A549 (cell line): ENCODE results near the gene LRRFIP2. TPM values are rescaled to one million over a fixed set of nuclear protein-coding genes. Genes with fewer than 3 reads are reported as not detected.

Source experiments
- ATAC-seq, 2 experiments: fragments of 200-7000 bp in 1 of 2; fragments of >200 bp in 1 of 2; cut with Nextera tagmentation in 1 of 2; cut with Tn5 transposase in 1 of 2; 3 replicates each; pipeline versions ENCODE4 v1.8.0 to v1.9.1; 2018 to 2020; ENCODE audit warnings: mild to moderate bottlenecking in 1 of 2, moderate library complexity in 1 of 2
- CTCF ChIA-PET: fragments of 300-600 bp; sonication (Branson Sonifier 250); formaldehyde crosslinking; extraction: SDS; loops from one replicate; lab custom pipeline; 2021; ENCODE audit warnings: antibody characterized with exemption, inconsistent platforms; lab: Yijun Ruan, JAX
- POLR2A ChIA-PET: fragments of 350-600 bp; formaldehyde crosslinking; extraction: SDS; loops from one replicate; lab custom pipeline; 2021; ENCODE audit warnings: antibody characterized with exemption, inconsistent platforms; lab: Yijun Ruan, JAX
- DNase-seq, 2 experiments: peaks; one replicate each; pipeline versions ENCODE4 v3.0.0 to v3.0.0-alpha.2; 2011 to 2016; ENCODE audit warnings: low read depth in 1 of 2, low spot score in 1 of 2
- FAIRE-seq: peaks from 2 replicates; lab custom pipeline; 2011; peaks lifted over from hg19 to GRCh38; lab: Jason Lieb, UNC
- H3K27ac ChIP-seq, 2 experiments: fragments of >200 bp; sonication (Bioruptor Twin); formaldehyde crosslinking; 3 replicates each; pipeline ENCODE4 v1.5.1; 2016 to 2017
- H3K4me1 ChIP-seq: fragments of >200 bp; sonication (Bioruptor Twin); formaldehyde crosslinking; 3 replicates; pipeline ENCODE4 v1.6.1; 2016
- H3K4me2 ChIP-seq: fragments of >200 bp; sonication (Bioruptor Twin); formaldehyde crosslinking; 3 replicates; pipeline ENCODE4 v1.6.1; 2016
- H3K4me3 ChIP-seq: fragments of >200 bp; sonication (Bioruptor Twin); formaldehyde crosslinking; 3 replicates; pipeline ENCODE4 v1.5.1; 2016
- H3K9me3 ChIP-seq: fragments of >200 bp; sonication (Bioruptor Twin); formaldehyde crosslinking; 3 replicates; pipeline ENCODE4 v1.6.1; 2016
- BHLHE40 ChIP-seq: IDR thresholded peaks from 2 replicates; pipeline ENCODE4 v1.6.1; 2012; ENCODE audit warnings: low read depth, low read length, inconsistent platforms
- CEBPB ChIP-seq, 2 experiments: fragments of >200 bp in 1 of 2; sonication (Bioruptor Twin) in 1 of 2; formaldehyde crosslinking in 1 of 2; IDR thresholded peaks; 2 replicates each; pipeline ENCODE4 v1.6.1; 2012 to 2016
- CHD4 ChIP-seq: fragments of 200-600 bp; sonication (generic); IDR thresholded peaks from 2 replicates; pipeline ENCODE4 v1.6.1; 2016; ENCODE audit warnings: antibody characterized with exemption, mild to moderate bottlenecking, borderline replicate concordance
- EHF ChIP-seq: fragments of 250-450 bp; sonication (Bioruptor Pico); IDR thresholded peaks from 2 replicates; pipeline ENCODE4 v1.5.0; 2020; ENCODE audit warnings: mild to moderate bottlenecking
- EP300 ChIP-seq, 2 experiments: fragments of >200 bp; sonication (Bioruptor Twin); formaldehyde crosslinking; IDR thresholded peaks; 2 replicates in 1 of 2; 3 replicates in 1 of 2; pipeline ENCODE4 v1.6.1; 2016 to 2017
- ESRRA ChIP-seq: fragments of 150-350 bp; IDR thresholded peaks from 2 replicates; pipeline ENCODE4 v1.6.1; 2014; ENCODE audit warnings: mild to moderate bottlenecking, low read length, borderline replicate concordance
- FOXS1 ChIP-seq: fragments of 250-450 bp; sonication (Bioruptor Pico); IDR thresholded peaks from 2 replicates; pipeline ENCODE4 v1.5.0; 2020; ENCODE audit warnings: mild to moderate bottlenecking, moderate library complexity
- HDAC2 ChIP-seq: fragments of 200-600 bp; sonication (generic); IDR thresholded peaks from 2 replicates; pipeline ENCODE4 v1.6.1; 2016
- HOXB5 ChIP-seq: fragments of 250-450 bp; sonication (Bioruptor Pico); IDR thresholded peaks from 2 replicates; pipeline ENCODE4 v1.5.0; 2020; ENCODE audit warnings: mild to moderate bottlenecking, moderate library complexity
- KDM1A ChIP-seq: fragments of 200-600 bp; sonication (generic); IDR thresholded peaks from 2 replicates; pipeline ENCODE4 v1.6.1; 2016; ENCODE audit warnings: low read depth, mild to moderate bottlenecking
- KDM5A ChIP-seq: fragments of 200-600 bp; sonication (generic); IDR thresholded peaks from 2 replicates; pipeline ENCODE4 v1.6.1; 2016; ENCODE audit warnings: antibody characterized with exemption, mild to moderate bottlenecking
- MYC ChIP-seq: IDR thresholded peaks from 2 replicates; pipeline ENCODE4 v1.6.1; 2012; ENCODE audit warnings: mild to moderate bottlenecking, inconsistent platforms, low read length, improper control_type of control experiment, borderline replicate concordance
- NR3C1 ChIP-seq: fragments of >200 bp; sonication (Bioruptor Twin); formaldehyde crosslinking; IDR thresholded peaks from 3 replicates; pipeline ENCODE4 v1.6.1; 2017
- PHF8 ChIP-seq: fragments of 200-600 bp; sonication (generic); IDR thresholded peaks from 2 replicates; pipeline ENCODE4 v1.6.1; 2016; ENCODE audit warnings: low read depth, mild to moderate bottlenecking, antibody characterized with exemption, moderate library complexity, borderline replicate concordance
- RAD21 ChIP-seq, 2 experiments: fragments of >200 bp in 1 of 2; sonication (Bioruptor Twin) in 1 of 2; formaldehyde crosslinking in 1 of 2; IDR thresholded peaks in 1 of 2; conservative IDR thresholded peaks in 1 of 2; 2 replicates in 1 of 2; 3 replicates in 1 of 2; pipeline ENCODE4 v1.6.1; 2012 to 2018; ENCODE audit warnings: inconsistent platforms in 1 of 2
- RARB ChIP-seq: fragments of 250-450 bp; sonication (Bioruptor Pico); IDR thresholded peaks from 2 replicates; pipeline ENCODE4 v1.8.0; 2021; ENCODE audit warnings: mild to moderate bottlenecking, moderate library complexity
- RCOR1 ChIP-seq: fragments of 150-350 bp; IDR thresholded peaks from 2 replicates; pipeline ENCODE4 v1.6.1; 2014; ENCODE audit warnings: antibody characterized with exemption, low read length, low read depth
- SMC3 ChIP-seq: fragments of >200 bp; sonication (Bioruptor Twin); formaldehyde crosslinking; IDR thresholded peaks from 3 replicates; pipeline ENCODE4 v1.6.1; 2018; ENCODE audit warnings: inconsistent platforms
- SREBF2 ChIP-seq: fragments of 450-650 bp; IDR thresholded peaks from 2 replicates; pipeline ENCODE4 v1.6.1; 2014; ENCODE audit warnings: mild to moderate bottlenecking, moderate library complexity
- ZC3H11A ChIP-seq: fragments of 450-650 bp; IDR thresholded peaks from 2 replicates; pipeline ENCODE4 v1.6.1; 2014; ENCODE audit warnings: antibody characterized with exemption, mild to moderate bottlenecking
- ZNF302 ChIP-seq: fragments of 250-450 bp; sonication (Bioruptor Pico); IDR thresholded peaks from 2 replicates; pipeline ENCODE4 v1.9.0; 2021; ENCODE audit warnings: inconsistent platforms, mild to moderate bottlenecking, moderate library complexity
- WGBS: methylation state at CpG from one replicate; pipeline ENCODE4 v1.1.6; 2017; ENCODE audit errors: missing lambda C conversion rate; 5-methylcytosine and 5-hydroxymethylcytosine counted together
- polyA plus RNA-seq, 4 experiments: library from polyadenylated mRNA; depleted of rRNA in 3 of 4; stranded (reverse); fragments of >200 nt; fragmentation: RNase III in 1 of 4; extraction: RNeasy Plus Mini Kit Qiagen cat#74134 plus additional on column Dnase treatment in 1 of 4; gene quantifications; 2 replicates in 3 of 4; 3 replicates in 1 of 4; pipeline ENCODE4 v1.2.3, GENCODE V29; 2011 to 2017
- TF ChIP-seq, protein P1 (sequence below): fragments of >200 bp; sonication (Bioruptor Twin); formaldehyde crosslinking; IDR thresholded peaks from 2 replicates; pipeline ENCODE4 v1.6.1; 2016
- TF ChIP-seq, protein P2 (sequence below): fragments of 450-650 bp; IDR thresholded peaks from 2 replicates; pipeline ENCODE4 v1.6.1; 2014; ENCODE audit warnings: antibody characterized with exemption
- TF ChIP-seq, protein P3 (sequence below): IDR thresholded peaks from 2 replicates; pipeline ENCODE4 v1.6.1; 2012
- TF ChIP-seq, protein P4 (sequence below): fragments of 200-600 bp; sonication (generic); IDR thresholded peaks from 2 replicates; pipeline ENCODE4 v1.6.1; 2016; ENCODE audit warnings: antibody characterized with exemption, mild to moderate bottlenecking, moderate library complexity

LRRFIP2 gene
- polyA plus RNA-seq, 2 of the 4 experiments (the other 2 are of a cell fraction), result 48.0 to 66.4 TPM

DNA sequence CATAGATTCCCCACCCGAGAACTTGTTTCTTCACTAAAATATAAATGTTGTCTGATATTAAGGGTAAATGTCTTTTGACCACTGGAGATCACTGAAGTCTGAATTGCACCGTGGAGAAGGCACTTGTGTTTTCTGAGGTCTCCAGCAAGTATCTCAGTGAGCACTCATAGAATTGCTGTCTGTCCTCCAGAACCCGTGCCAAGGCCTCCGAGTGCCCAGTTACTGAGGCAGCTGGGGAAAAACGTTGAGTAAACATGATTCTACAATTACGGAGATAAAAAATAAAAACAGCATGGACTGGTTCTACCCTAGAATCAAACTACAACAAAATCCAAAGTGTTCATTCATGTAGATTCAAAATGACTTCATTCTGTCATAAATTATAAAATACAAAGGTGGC, 121.0 kb downstream of the LRRFIP2 start:
- no peak for ATAC-seq
- ChIA-PET CTCF (no interaction called here), POLR2A (no interaction called here)
- Histone ChIP-seq H3K27ac (no peak overlapping the region), H3K4me3 (no peak overlapping the region), H3K9me3 (no peaks in the 10 kb centered on the region), H3K4me2 (no peak overlapping the region), H3K4me1 (peaks cover 16% of the 10 kb centered on the region)
- DNase-seq, result no peak
- 81% methylated on average over 6 of the region's 6 CpGs for WGBS
- TF ChIP-seq SREBF2, result no peak
- TF ChIP-seq NR3C1, result no peak
- TF ChIP-seq, protein P1, sequence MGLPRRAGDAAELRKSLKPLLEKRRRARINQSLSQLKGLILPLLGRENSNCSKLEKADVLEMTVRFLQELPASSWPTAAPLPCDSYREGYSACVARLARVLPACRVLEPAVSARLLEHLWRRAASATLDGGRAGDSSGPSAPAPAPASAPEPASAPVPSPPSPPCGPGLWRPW, result no peak
- TF ChIP-seq KDM5A, result no peak
- TF ChIP-seq SMC3, result no peak
- TF ChIP-seq MYC, result no peak
- TF ChIP-seq CHD4, result no peak
- no peak for TF ChIP-seq HOXB5 (CRISPR knock-in tag)
- no peak for TF ChIP-seq RARB (CRISPR knock-in tag)
- TF ChIP-seq ZNF302 (CRISPR knock-in tag), result no peak
- no peak for TF ChIP-seq PHF8
- TF ChIP-seq, protein P2, sequence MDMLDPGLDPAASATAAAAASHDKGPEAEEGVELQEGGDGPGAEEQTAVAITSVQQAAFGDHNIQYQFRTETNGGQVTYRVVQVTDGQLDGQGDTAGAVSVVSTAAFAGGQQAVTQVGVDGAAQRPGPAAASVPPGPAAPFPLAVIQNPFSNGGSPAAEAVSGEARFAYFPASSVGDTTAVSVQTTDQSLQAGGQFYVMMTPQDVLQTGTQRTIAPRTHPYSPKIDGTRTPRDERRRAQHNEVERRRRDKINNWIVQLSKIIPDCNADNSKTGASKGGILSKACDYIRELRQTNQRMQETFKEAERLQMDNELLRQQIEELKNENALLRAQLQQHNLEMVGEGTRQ, result no peak
- TF ChIP-seq ESRRA, result no peak
- TF ChIP-seq, protein P3, sequence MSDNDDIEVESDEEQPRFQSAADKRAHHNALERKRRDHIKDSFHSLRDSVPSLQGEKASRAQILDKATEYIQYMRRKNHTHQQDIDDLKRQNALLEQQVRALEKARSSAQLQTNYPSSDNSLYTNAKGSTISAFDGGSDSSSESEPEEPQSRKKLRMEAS, result no peak
- no peak for TF ChIP-seq BHLHE40
- TF ChIP-seq FOXS1 (CRISPR knock-in tag), result no peak
- no peak for TF ChIP-seq EHF (CRISPR knock-in tag)
- no peak for TF ChIP-seq EP300 (IDR thresholded peaks at IDR 0.05)
- no peak for TF ChIP-seq HDAC2
- TF ChIP-seq KDM1A, result no peak
- FAIRE-seq, result no peak

DNA sequence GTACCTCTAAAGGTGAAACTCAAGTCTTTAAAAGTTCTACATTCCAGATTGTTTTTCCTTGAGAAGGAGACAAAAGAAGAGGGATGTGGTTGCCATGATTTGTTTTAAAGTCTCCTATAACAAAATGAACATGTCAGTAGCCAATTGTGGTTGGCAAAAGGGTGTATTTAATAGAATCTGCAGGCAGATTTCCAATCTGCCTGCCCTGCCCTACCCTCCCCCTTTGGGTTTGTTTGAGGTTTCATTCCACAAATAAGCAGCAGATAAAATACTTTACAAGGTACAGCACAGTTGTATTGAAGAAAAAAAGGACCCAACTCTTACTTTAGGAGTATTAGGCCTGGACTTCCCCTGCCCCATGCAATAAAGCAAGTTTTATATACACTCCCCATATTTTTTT, 121.5 kb downstream of the LRRFIP2 start:
- POLR2A ChIA-PET, result no interaction called here
- Histone ChIP-seq H3K4me3 (no peak overlapping the region), H3K9me3 (no peaks in the 10 kb centered on the region), H3K27ac (no peak overlapping the region), H3K4me2 (no peak overlapping the region), H3K4me1 (peaks cover 16% of the 10 kb centered on the region)
- FAIRE-seq (no peak), DNase-seq (no peak), ATAC-seq (no peak)
- CTCF ChIA-PET, result no interaction called here
- TF ChIP-seq ZC3H11A, result no peak
- no peak for TF ChIP-seq SMC3
- TF ChIP-seq CEBPB (IDR thresholded peaks at IDR 0.05), result no peak
- TF ChIP-seq, protein P4, sequence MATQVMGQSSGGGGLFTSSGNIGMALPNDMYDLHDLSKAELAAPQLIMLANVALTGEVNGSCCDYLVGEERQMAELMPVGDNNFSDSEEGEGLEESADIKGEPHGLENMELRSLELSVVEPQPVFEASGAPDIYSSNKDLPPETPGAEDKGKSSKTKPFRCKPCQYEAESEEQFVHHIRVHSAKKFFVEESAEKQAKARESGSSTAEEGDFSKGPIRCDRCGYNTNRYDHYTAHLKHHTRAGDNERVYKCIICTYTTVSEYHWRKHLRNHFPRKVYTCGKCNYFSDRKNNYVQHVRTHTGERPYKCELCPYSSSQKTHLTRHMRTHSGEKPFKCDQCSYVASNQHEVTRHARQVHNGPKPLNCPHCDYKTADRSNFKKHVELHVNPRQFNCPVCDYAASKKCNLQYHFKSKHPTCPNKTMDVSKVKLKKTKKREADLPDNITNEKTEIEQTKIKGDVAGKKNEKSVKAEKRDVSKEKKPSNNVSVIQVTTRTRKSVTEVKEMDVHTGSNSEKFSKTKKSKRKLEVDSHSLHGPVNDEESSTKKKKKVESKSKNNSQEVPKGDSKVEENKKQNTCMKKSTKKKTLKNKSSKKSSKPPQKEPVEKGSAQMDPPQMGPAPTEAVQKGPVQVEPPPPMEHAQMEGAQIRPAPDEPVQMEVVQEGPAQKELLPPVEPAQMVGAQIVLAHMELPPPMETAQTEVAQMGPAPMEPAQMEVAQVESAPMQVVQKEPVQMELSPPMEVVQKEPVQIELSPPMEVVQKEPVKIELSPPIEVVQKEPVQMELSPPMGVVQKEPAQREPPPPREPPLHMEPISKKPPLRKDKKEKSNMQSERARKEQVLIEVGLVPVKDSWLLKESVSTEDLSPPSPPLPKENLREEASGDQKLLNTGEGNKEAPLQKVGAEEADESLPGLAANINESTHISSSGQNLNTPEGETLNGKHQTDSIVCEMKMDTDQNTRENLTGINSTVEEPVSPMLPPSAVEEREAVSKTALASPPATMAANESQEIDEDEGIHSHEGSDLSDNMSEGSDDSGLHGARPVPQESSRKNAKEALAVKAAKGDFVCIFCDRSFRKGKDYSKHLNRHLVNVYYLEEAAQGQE, result no peak
- TF ChIP-seq, protein P3, result no peak
- no peak for TF ChIP-seq RAD21 (conservative IDR thresholded peaks at IDR 0.05 in 1 of 2, IDR thresholded peaks at IDR 0.05 in 1 of 2)
- no peak for TF ChIP-seq RCOR1
